GM03348 (cell line): ENCODE data around the gene CEBPG.

Experiments
- DNase-seq: peaks from one replicate; pipeline ENCODE4 v3.0.0; 2012; ENCODE audit warnings: low spot score

Gene CEBPG

GRCh38 chr19:33395561-33396550, 22.3 kb downstream of the CEBPG start:
- DNase-seq, result peak; percentile 76

GRCh38 chr19:33396701-33397535, 23.4 kb downstream of the CEBPG start:
- no peak for DNase-seq

- DNase-seq, result no peak
These were observed 24.2 kb downstream of the CEBPG start for GRCh38 chr19:33397536-33398360.

GRCh38 chr19:33398361-33399060, 25.0 kb downstream of the CEBPG start:
- DNase-seq, result no peak

- no peak for DNase-seq
These were observed 25.7 kb downstream of the CEBPG start for GRCh38 chr19:33399081-33399744.

GRCh38 chr19:33399745-33400681, 26.5 kb downstream of the CEBPG start:
- no peak for DNase-seq

- DNase-seq, result no peak
These were observed 27.6 kb downstream of the CEBPG start for GRCh38 chr19:33400856-33401682.

- DNase-seq, result no peak
These were observed 28.3 kb downstream of the CEBPG start for GRCh38 chr19:33401683-33402420.

- DNase-seq, result no peak
These were observed 29.1 kb downstream of the CEBPG start for GRCh38 chr19:33402421-33403220.

- DNase-seq, result no peak
These were observed 29.9 kb downstream of the CEBPG start for GRCh38 chr19:33403221-33403972.

GRCh38 chr19:33403973-33404304, 30.4 kb downstream of the CEBPG start:
- DNase-seq, result no peak

- no peak for DNase-seq
These were observed 31.2 kb downstream of the CEBPG start for GRCh38 chr19:33404506-33405253.

GRCh38 chr19:33405254-33405552, 31.7 kb downstream of the CEBPG start:
- no peak for DNase-seq

GRCh38 chr19:33405553-33406461, 32.3 kb downstream of the CEBPG start:
- no peak for DNase-seq
